PC-3 (cell line): Measurements from ENCODE around the gene PLK1.
"Not testable (repeated sequence)": the region's sequence is repeated elsewhere in the genome, so short reads cannot be mapped to it uniquely, and the experiment has no call there.

ENCODE experiments used
- CTCF ChIP-seq: fragments of 300-600 bp; sonication (generic); conservative IDR thresholded peaks from 2 replicates; pipeline ENCODE4 v1.5.1; 2017; ENCODE audit warnings: antibody characterized with exemption, low read depth, mild to moderate bottlenecking, low read length
- EZH2phosphoT487 ChIP-seq: fragments of 300-600 bp; sonication (generic); IDR thresholded peaks from 2 replicates; pipeline ENCODE4 v1.6.1; 2018; ENCODE audit warnings: mild to moderate bottlenecking, antibody characterized with exemption, low read length, borderline replicate concordance

GRCh38 chr16:23631874-23632273, 46.8 kb upstream of the PLK1 start:
- TF ChIP-seq EZH2phosphoT487, CTCF: not testable (repeated sequence)
